Fibroblast of villous mesenchyme (primary cell): Measurements from ENCODE around the gene RICTOR. TPM values are rescaled to one million over a fixed set of nuclear protein-coding genes. Genes with fewer than 3 reads are reported as not detected.
"Not testable (repeated sequence)": the region's sequence is repeated elsewhere in the genome, so short reads cannot be mapped to it uniquely, and the experiment has no call there.

Experiments used
- DNase-seq: peaks from one replicate; pipeline ENCODE4 v3.0.0-alpha.2; 2010; ENCODE audit warnings: low read depth
- H3K4me3 ChIP-seq: 2 replicates; pipeline ENCODE4 v1.5.1; 2011; ENCODE audit warnings: low read depth, mild to moderate bottlenecking, low read length
- total RNA-seq: library from RNA; depleted of rRNA; stranded (reverse); fragments of >200 nt; gene quantifications from 2 replicates; pipeline ENCODE4 v1.2.3, GENCODE V29; 2012
- TF ChIP-seq, protein P1 (sequence below): IDR thresholded peaks from 2 replicates; pipeline ENCODE4 v1.5.1; 2012; ENCODE audit warnings: low read depth, mild to moderate bottlenecking, low read length; ENCODE audit not compliant: insufficient read depth

RICTOR gene
- total RNA-seq, 1 donor = 50.1 TPM

DNA sequence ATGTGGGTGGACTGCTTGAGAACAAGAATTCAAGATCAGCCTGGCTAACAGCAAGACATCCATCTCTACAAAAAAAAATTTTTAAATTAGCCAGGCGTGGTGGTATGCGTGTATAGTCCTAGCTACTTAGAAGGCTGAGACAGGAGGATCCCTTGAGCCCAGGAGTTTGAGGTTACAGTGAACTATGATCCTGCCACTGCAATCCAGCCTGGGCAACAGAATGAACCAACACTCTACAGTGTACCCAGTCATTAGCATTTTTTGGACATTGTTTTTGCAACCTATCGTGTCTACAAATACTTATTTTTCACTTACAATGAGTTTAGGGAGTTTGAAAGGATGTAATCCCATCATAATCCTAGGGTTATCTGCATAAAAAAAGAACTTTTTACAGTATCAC, 22.1 kb downstream of the RICTOR start:
- DNase-seq = no peak
- no peak overlapping the region for H3K4me3 ChIP-seq
- TF ChIP-seq, protein P1, sequence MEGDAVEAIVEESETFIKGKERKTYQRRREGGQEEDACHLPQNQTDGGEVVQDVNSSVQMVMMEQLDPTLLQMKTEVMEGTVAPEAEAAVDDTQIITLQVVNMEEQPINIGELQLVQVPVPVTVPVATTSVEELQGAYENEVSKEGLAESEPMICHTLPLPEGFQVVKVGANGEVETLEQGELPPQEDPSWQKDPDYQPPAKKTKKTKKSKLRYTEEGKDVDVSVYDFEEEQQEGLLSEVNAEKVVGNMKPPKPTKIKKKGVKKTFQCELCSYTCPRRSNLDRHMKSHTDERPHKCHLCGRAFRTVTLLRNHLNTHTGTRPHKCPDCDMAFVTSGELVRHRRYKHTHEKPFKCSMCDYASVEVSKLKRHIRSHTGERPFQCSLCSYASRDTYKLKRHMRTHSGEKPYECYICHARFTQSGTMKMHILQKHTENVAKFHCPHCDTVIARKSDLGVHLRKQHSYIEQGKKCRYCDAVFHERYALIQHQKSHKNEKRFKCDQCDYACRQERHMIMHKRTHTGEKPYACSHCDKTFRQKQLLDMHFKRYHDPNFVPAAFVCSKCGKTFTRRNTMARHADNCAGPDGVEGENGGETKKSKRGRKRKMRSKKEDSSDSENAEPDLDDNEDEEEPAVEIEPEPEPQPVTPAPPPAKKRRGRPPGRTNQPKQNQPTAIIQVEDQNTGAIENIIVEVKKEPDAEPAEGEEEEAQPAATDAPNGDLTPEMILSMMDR = no peak

DNA sequence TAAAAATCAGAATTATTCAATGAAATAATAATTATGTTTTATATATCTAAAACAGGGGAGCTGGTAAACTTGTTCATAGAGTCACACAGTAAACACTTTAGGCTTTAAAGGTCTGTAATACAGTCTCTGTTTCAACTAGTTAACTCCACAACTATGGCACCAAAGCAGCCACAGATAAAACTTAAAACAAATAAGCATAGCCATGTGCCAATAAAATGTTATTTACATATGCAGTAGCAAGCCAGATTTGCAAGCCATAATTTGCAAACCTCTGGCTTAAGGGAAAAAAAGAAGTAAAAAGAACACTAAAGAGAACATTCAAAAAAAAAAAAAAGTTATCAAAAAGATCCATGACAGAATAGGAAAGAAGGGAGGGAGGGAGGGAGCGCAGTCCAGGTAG, 24.9 kb downstream of the RICTOR start:
- DNase-seq = no peak
- TF ChIP-seq, protein P1 = no peak
- no peak overlapping the region for H3K4me3 ChIP-seq

DNA sequence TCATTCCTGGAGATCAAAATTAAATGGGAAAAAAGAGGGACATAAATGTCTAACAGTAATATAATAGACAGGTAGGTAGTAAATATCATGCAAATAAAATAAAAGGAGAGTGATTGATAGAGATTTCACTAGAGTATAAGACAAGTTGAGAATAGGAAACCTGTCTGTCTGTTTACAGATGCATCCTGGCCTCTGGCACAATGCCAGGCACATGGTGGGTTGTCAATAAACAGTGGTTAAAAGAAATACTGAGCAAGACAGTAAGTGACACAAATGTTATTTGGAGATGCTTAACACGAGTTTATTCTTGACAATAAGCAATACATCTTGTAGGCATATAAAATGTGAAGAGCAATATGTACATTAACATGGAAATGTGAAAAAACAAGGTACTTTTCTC, 33.3 kb downstream of the RICTOR start:
- no peak overlapping the region for H3K4me3 ChIP-seq
- no peak for DNase-seq
- TF ChIP-seq, protein P1 = no peak

DNA sequence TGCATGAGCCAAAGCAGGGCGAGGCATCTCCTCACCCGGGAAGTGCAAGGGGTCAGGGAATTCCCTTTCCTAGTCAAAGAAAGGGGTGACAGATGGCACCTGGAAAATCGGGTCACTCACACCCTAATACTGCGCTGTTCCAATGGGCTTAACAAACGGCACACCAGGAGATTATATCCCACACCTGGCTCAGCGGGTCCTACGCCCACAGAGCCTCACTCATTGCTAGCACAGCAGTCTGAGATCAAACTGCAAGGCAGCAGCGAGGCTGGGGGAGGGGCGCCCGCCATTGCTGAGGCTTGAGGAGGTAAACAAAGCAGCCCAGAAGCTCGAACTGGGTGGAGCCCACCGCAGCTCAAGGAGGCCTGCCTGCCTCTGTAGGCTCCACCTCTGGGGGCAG, 39.7 kb downstream of the RICTOR start:
- DNase-seq, H3K4me3 ChIP-seq: not testable (repeated sequence)

DNA sequence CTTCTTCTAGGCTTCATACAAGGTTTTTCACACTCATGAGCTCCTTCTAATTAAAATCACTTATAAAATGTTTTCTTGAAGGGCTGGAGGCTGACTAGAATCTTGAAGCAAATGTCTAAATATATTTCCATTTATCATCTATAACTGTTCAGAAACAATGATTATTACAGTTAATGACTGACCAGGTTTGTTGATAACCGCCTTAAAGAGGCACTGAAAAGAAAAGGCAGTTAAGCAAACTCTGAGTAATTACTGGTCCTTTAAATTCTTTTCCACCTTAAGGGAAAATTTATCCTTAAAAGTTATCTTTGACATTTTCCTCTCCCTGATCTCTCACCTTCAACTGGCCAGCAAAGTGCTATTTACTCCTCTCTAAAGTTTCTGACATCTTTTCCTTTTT, 43.2 kb downstream of the RICTOR start:
- no peak for DNase-seq
- no peak overlapping the region for H3K4me3 ChIP-seq
- TF ChIP-seq, protein P1 = no peak

DNA sequence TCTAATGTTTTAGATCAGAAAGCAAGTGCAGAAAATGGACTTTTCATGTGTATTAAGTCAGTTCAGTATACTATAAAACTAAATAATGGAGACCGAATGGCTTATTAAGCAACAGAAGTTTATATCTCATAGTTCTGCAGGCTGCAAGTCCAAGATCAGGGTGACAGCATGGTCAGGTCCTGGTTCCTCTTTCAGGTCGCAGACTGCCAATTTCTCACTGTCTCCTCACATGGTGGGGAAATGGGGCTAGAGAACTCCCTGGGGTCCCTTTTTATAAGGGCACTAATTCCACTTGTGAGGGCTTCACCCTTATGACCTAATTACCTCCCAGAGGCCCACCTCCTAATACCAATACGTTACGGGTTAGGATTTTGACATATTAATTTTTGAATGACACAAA, 48.7 kb downstream of the RICTOR start:
- no peak for DNase-seq
- H3K4me3 ChIP-seq = no peak overlapping the region
- TF ChIP-seq, protein P1 = no peak

DNA sequence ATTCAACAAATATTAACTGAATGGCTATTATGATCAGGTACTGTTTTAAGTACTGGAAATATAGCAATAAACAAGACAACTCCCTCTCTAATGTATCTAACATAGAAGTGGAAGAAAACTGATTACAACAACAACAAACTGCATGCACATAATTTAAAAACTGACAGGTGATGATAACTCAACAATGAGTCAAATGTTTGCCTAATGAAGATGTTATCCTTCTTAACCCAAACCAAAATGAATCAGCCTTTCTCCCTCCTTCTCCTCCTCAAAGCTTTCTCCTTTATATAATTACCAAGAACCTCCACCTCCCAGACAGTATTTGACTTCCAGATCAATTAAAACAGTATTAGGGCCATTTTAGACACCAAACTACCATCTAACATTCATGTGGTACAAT, 49.3 kb downstream of the RICTOR start:
- DNase-seq = peak; percentile 42
- TF ChIP-seq, protein P1 = no peak
- H3K4me3 ChIP-seq = no peak overlapping the region
